Measurements from ENCODE around the gene OR51G2. TPM values are rescaled to one million over a fixed set of nuclear protein-coding genes. Genes with fewer than 3 reads are reported as not detected.

Gene OR51G2
- polyA plus RNA-seq, 1 of the 3 experiments (the other 2 are of a cell fraction), result not detected

GRCh38 chr11:4890279-4890678 lies 28.9 kb downstream of the OR51G2 start:
- Histone ChIP-seq H3K27ac (ENCODE audit: low read depth in 2 of 2, low read length in 1 of 2) (no peak overlapping the region), H3F3A (replicated peaks; ENCODE audit: insufficient read depth) (peaks cover 13% of the 10 kb centered on the region), H4K20me1 (ENCODE audit: insufficient read depth) (no peaks in the 10 kb centered on the region), H3K79me2 (ENCODE audit: insufficient read depth) (no peaks in the 10 kb centered on the region), H3K4me1 (ENCODE audit: control insufficient read depth in 1 of 2, insufficient read depth in 2 of 2, low read depth in 1 of 2, low read length in 1 of 2) (no peaks in the 10 kb centered on the region), H3K27me3 (ENCODE audit: insufficient read depth) (no peaks in the 10 kb centered on the region), H3K9ac (no peak overlapping the region), H3K4me3 (ENCODE audit: low read depth in 2 of 2, low read length in 1 of 2) (no peak overlapping the region), H3K9me3 (no peaks in the 10 kb centered on the region), H3K36me3 (replicated peaks in 1 of 2; ENCODE audit: control insufficient read depth in 1 of 2, insufficient read depth in 2 of 2, low read length in 1 of 2) (no peaks in the 10 kb centered on the region), H2AFZ (ENCODE audit: low read depth) (no peak overlapping the region), H3K4me2 (no peak overlapping the region), H3K9me2 (no peaks in the 10 kb centered on the region)
- POLR2A ChIA-PET, result no interaction called here
- no peak for DNase-seq
- TF ChIP-seq RFX5 (IDR thresholded peaks at IDR 0.05; ENCODE audit: low read length) (no peak), EP300 (IDR thresholded peaks at IDR 0.05; ENCODE audit: borderline replicate concordance in 1 of 2, low read depth in 1 of 2, low read length in 1 of 2) (no peak), PBX3 (IDR thresholded peaks at IDR 0.05) (no peak), NRF1 (IDR thresholded peaks at IDR 0.05; ENCODE audit: low read depth, low read length) (no peak), GABPA (IDR thresholded peaks at IDR 0.05; ENCODE audit: low read depth) (no peak), TCF12 (IDR thresholded peaks at IDR 0.05) (no peak), ELF1 (IDR thresholded peaks at IDR 0.05) (no peak), RXRA (IDR thresholded peaks at IDR 0.05; ENCODE audit: borderline replicate concordance, low read depth) (no peak), USF1 (IDR thresholded peaks at IDR 0.05; ENCODE audit: borderline replicate concordance, low read depth) (no peak), RAD21 (IDR thresholded peaks at IDR 0.05; ENCODE audit: low read length) (no peak), REST (IDR thresholded peaks at IDR 0.05; ENCODE audit: low read depth, low read length) (no peak), CTCF (IDR thresholded peaks at IDR 0.05) (no peak), FOXJ3 (CRISPR knock-in tag; IDR thresholded peaks at IDR 0.05) (no peak), MEF2A (IDR thresholded peaks at IDR 0.05; ENCODE audit: borderline replicate concordance, low read depth) (no peak), SMC3 (IDR thresholded peaks at IDR 0.05; ENCODE audit: low read depth, low read length) (no peak), CHD2 (IDR thresholded peaks at IDR 0.05; ENCODE audit: low read length, partially characterized antibody) (no peak)
- TF ChIP-seq, protein P1, sequence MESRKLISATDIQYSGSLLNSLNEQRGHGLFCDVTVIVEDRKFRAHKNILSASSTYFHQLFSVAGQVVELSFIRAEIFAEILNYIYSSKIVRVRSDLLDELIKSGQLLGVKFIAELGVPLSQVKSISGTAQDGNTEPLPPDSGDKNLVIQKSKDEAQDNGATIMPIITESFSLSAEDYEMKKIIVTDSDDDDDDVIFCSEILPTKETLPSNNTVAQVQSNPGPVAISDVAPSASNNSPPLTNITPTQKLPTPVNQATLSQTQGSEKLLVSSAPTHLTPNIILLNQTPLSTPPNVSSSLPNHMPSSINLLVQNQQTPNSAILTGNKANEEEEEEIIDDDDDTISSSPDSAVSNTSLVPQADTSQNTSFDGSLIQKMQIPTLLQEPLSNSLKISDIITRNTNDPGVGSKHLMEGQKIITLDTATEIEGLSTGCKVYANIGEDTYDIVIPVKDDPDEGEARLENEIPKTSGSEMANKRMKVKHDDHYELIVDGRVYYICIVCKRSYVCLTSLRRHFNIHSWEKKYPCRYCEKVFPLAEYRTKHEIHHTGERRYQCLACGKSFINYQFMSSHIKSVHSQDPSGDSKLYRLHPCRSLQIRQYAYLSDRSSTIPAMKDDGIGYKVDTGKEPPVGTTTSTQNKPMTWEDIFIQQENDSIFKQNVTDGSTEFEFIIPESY (IDR thresholded peaks at IDR 0.05; ENCODE audit: borderline replicate concordance, low read depth), result no peak
- TF ChIP-seq, protein P2, sequence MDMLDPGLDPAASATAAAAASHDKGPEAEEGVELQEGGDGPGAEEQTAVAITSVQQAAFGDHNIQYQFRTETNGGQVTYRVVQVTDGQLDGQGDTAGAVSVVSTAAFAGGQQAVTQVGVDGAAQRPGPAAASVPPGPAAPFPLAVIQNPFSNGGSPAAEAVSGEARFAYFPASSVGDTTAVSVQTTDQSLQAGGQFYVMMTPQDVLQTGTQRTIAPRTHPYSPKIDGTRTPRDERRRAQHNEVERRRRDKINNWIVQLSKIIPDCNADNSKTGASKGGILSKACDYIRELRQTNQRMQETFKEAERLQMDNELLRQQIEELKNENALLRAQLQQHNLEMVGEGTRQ (IDR thresholded peaks at IDR 0.05; ENCODE audit: borderline replicate concordance, low read depth, low read length), result no peak
- WGBS (ENCODE audit: low lambda C conversion rate), result 3% methylated on average over 2 of the region's 2 CpGs
- CTCF ChIA-PET, result no interaction called here

All from SK-N-SH (cell line).